ENCODE measurements around the gene PRELID3B.

GRCh38 chr20:59086923-59087322 lies 44.3 kb upstream of the PRELID3B start:
- TF ChIP-seq, protein P1, sequence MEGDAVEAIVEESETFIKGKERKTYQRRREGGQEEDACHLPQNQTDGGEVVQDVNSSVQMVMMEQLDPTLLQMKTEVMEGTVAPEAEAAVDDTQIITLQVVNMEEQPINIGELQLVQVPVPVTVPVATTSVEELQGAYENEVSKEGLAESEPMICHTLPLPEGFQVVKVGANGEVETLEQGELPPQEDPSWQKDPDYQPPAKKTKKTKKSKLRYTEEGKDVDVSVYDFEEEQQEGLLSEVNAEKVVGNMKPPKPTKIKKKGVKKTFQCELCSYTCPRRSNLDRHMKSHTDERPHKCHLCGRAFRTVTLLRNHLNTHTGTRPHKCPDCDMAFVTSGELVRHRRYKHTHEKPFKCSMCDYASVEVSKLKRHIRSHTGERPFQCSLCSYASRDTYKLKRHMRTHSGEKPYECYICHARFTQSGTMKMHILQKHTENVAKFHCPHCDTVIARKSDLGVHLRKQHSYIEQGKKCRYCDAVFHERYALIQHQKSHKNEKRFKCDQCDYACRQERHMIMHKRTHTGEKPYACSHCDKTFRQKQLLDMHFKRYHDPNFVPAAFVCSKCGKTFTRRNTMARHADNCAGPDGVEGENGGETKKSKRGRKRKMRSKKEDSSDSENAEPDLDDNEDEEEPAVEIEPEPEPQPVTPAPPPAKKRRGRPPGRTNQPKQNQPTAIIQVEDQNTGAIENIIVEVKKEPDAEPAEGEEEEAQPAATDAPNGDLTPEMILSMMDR (conservative IDR thresholded peaks at IDR 0.05; ENCODE audit: low read length): no peak
- TF ChIP-seq EZH2phosphoT487 (IDR thresholded peaks at IDR 0.05; ENCODE audit: borderline replicate concordance): no peak

Data from Loucy (cell line).